Endodermal cell (in vitro differentiated cells): ENCODE results near the gene AGBL1. TPM values are rescaled to one million over a fixed set of nuclear protein-coding genes. Genes with fewer than 3 reads are reported as not detected.

ENCODE experiments used
- DNase-seq: peaks from one replicate; pipeline ENCODE4 v3.0.0-alpha.2; 2017
- H3K27ac ChIP-seq: 2 replicates; pipeline ENCODE4 v1.5.1; 2013; ENCODE audit warnings: mild to moderate bottlenecking, low read depth, low read length, moderate library complexity
- H3K27me3 ChIP-seq: 2 replicates; pipeline ENCODE4 v1.6.1; 2013; ENCODE audit warnings: mild to moderate bottlenecking, low read length, moderate library complexity; ENCODE audit not compliant: insufficient read depth, control insufficient read depth, poor library complexity, severe bottlenecking
- H3K36me3 ChIP-seq: 2 replicates; pipeline ENCODE4 v1.7.0; 2013; ENCODE audit warnings: mild to moderate bottlenecking, low read length, moderate library complexity; ENCODE audit not compliant: control insufficient read depth, insufficient read depth
- H3K4me1 ChIP-seq: one replicate; pipeline ENCODE4 v1.7.0; 2013; ENCODE audit warnings: low read length; ENCODE audit not compliant: control insufficient read depth, insufficient read depth
- H3K4me3 ChIP-seq: 2 replicates; pipeline ENCODE4 v1.5.1; 2013; ENCODE audit warnings: mild to moderate bottlenecking, low read length, moderate library complexity
- H3K9ac ChIP-seq: 2 replicates; pipeline ENCODE4 v1.6.1; 2013; ENCODE audit warnings: mild to moderate bottlenecking, low read length, moderate library complexity; ENCODE audit not compliant: poor library complexity, severe bottlenecking; ENCODE audit errors: extremely low read depth
- H3K9me3 ChIP-seq: 2 replicates; pipeline ENCODE4 v1.6.1; 2013; ENCODE audit warnings: mild to moderate bottlenecking, low read length, moderate library complexity; ENCODE audit not compliant: control insufficient read depth
- H3K27ac Mint-ChIP-seq: 2 replicates; pipeline ENCODE4 v1.8.0; 2020; ENCODE audit warnings: mixed read lengths
- H3K27me3 Mint-ChIP-seq: 2 replicates; pipeline ENCODE4 v1.8.0; 2021; ENCODE audit warnings: mild to moderate bottlenecking, mixed read lengths; ENCODE audit not compliant: insufficient read depth
- H3K36me3 Mint-ChIP-seq: 2 replicates; pipeline ENCODE4 v1.8.0; 2020; ENCODE audit warnings: low read depth, mixed read lengths
- H3K4me1 Mint-ChIP-seq: 2 replicates; pipeline ENCODE4 v1.8.0; 2020; ENCODE audit warnings: mixed read lengths
- H3K4me3 Mint-ChIP-seq: 2 replicates; pipeline ENCODE4 v1.8.0; 2020; ENCODE audit warnings: mild to moderate bottlenecking, moderate library complexity, mixed read lengths
- H3K9me3 Mint-ChIP-seq: 2 replicates; pipeline ENCODE4 v1.8.0; 2020; ENCODE audit warnings: mild to moderate bottlenecking, mixed read lengths
- WGBS, 2 experiments: methylation state at CpG; one replicate each; pipeline versions ENCODE4 v1.1.5 to v1.1.7; 2013; ENCODE audit warnings: missing lambda C conversion rate in 2 of 2, mixed read lengths in 1 of 2; ENCODE audit not compliant: insufficient coverage in 1 of 2, insufficient read length in 1 of 2; 5-methylcytosine and 5-hydroxymethylcytosine counted together
- total RNA-seq, 2 donors: library from RNA; stranded (reverse); fragmentation: NEBNext Ultra II Directional in 1 of 2; extraction: Animal tissue kit (Norgen Biotek cat#: 25700) in 1 of 2; gene quantifications; 2 replicates in 1 of 2; 3 replicates in 1 of 2; pipeline ENCODE4 v1.2.1, GENCODE V29; 2021
- TF ChIP-seq, protein P1 (sequence below): fragments of 200-600 bp; sonication (generic); conservative IDR thresholded peaks from 2 replicates; pipeline ENCODE4 v1.5.0; 2021; ENCODE audit warnings: antibody characterized with exemption, mild to moderate bottlenecking

The AGBL1 gene
- total RNA-seq, 2 donors from 2014 or later = 0.07 to 0.11 TPM

DNA sequence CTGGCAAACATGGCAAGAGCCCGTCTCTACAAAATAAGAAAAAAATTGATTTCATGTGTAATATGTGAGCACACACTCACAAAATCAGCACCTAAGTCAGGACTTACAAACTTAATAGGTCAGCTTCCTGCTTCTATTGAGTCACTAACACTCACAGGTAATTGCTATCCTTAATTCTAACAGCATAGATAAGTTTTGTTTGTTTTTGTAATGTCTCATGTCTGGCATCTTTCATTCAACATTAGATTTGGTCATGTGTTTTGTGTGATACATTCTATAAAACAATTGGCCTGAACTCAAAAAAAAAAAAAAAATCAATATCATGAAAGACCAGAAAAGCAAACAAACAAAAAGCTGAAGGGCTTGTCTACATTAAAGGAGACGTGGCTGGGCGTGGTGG lies 564.7 kb downstream of the AGBL1 start:
- Mint-ChIP-seq H3K27ac (no peak overlapping the region), H3K36me3 (no peaks in the 10 kb centered on the region), H3K9me3 (no peaks in the 10 kb centered on the region), H3K4me1 (peaks cover 2% of the 10 kb centered on the region), H3K4me3 (no peak overlapping the region), H3K27me3 (no peaks in the 10 kb centered on the region)
- Histone ChIP-seq H3K27me3 (no peaks in the 10 kb centered on the region), H3K9ac (no peak overlapping the region), H3K9me3 (no peaks in the 10 kb centered on the region), H3K4me3 (no peak overlapping the region), H3K27ac (no peak overlapping the region), H3K36me3 (no peaks in the 10 kb centered on the region), H3K4me1 (no peaks in the 10 kb centered on the region)
- 95 to 100% methylated on average over 2 of the region's 3 CpGs for WGBS, 2 experiments
- no peak for DNase-seq
- TF ChIP-seq, protein P1, sequence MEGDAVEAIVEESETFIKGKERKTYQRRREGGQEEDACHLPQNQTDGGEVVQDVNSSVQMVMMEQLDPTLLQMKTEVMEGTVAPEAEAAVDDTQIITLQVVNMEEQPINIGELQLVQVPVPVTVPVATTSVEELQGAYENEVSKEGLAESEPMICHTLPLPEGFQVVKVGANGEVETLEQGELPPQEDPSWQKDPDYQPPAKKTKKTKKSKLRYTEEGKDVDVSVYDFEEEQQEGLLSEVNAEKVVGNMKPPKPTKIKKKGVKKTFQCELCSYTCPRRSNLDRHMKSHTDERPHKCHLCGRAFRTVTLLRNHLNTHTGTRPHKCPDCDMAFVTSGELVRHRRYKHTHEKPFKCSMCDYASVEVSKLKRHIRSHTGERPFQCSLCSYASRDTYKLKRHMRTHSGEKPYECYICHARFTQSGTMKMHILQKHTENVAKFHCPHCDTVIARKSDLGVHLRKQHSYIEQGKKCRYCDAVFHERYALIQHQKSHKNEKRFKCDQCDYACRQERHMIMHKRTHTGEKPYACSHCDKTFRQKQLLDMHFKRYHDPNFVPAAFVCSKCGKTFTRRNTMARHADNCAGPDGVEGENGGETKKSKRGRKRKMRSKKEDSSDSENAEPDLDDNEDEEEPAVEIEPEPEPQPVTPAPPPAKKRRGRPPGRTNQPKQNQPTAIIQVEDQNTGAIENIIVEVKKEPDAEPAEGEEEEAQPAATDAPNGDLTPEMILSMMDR = no peak

DNA sequence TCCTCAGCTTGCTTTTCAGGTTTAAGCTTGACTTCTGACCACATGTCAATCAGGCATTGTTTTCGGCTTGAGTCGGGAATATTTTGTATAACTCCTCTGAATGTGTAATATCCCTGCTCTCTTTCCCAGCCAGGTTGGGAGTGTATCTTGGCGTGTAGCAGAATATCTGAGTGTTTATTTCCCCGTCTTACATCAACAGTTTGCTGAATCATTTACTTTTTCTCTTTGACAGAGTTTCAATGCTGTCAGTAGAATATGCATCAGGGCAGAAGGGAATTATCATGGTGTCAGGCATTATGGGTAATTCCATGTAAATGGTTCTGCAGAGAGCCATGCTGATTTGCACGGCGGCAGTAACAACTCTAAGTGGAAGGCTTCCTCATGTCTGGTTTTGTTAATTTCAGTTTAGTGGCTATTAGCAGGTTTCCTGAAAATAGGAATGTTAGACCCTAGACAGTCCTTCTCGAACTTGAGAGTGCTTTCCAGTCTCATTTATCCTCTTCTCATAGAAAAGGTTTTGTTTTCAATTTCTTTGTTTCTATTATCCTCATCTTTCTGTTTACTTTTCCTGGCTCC lies 566.3 kb downstream of the AGBL1 start:
- Mint-ChIP-seq H3K4me3 (no peak overlapping the region), H3K36me3 (no peaks in the 10 kb centered on the region), H3K9me3 (no peaks in the 10 kb centered on the region), H3K27me3 (no peaks in the 10 kb centered on the region), H3K4me1 (peaks cover 2% of the 10 kb centered on the region), H3K27ac (no peak overlapping the region)
- Histone ChIP-seq H3K4me1 (no peaks in the 10 kb centered on the region), H3K9ac (no peak overlapping the region), H3K36me3 (no peaks in the 10 kb centered on the region), H3K9me3 (no peaks in the 10 kb centered on the region), H3K4me3 (no peak overlapping the region), H3K27ac (no peak overlapping the region), H3K27me3 (no peaks in the 10 kb centered on the region)
- no peak for DNase-seq
- TF ChIP-seq, protein P1 = no peak
- WGBS, 2 experiments = 93 to 97% methylated on average over 5 to 7 of the region's 7 CpGs

DNA sequence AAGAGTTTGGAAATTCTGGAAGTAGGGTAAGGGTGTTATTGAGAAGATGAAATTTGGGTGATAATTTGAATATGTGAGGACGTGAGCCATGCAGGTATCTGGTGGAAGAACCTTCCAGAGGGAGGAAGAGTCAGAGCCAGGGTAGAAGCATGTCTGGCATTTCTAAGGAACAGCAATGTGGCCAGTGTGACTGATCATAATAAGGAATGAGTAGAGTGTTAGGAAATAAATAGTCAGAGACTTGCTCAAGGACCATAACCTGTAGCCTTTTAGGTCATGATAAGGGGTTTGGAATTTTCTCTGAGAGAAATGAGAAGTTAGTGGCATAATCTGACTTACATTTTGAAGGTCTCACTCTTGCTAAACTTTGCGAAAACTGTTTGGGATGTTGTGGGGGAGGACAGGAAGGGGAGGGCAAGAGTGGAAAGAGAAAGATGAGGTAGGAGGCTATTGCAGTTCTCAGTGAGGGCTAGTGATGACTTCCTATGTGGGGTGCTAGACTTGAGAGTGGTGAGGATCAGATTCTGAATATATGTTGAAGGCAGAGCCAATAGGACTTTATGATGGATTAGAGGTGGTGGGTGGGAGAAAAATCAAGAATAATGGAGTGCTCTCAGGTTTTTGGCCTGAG lies 568.3 kb downstream of the AGBL1 start:
- Histone ChIP-seq H3K4me3 (no peak overlapping the region), H3K9ac (no peak overlapping the region), H3K9me3 (no peaks in the 10 kb centered on the region), H3K27me3 (no peaks in the 10 kb centered on the region), H3K36me3 (no peaks in the 10 kb centered on the region), H3K4me1 (no peaks in the 10 kb centered on the region), H3K27ac (no peak overlapping the region)
- Mint-ChIP-seq H3K27me3 (no peaks in the 10 kb centered on the region), H3K9me3 (no peaks in the 10 kb centered on the region), H3K36me3 (no peaks in the 10 kb centered on the region), H3K4me3 (no peak overlapping the region), H3K27ac (no peak overlapping the region), H3K4me1 (peaks cover 2% of the 10 kb centered on the region)
- TF ChIP-seq, protein P1 = no peak
- 93 to 96% methylated on average over 2 of the region's 2 CpGs for WGBS, 2 experiments
- DNase-seq = no peak
